Endometrial microvascular endothelial cells (primary cell): ENCODE results near the gene TRAPPC5. TPM values are rescaled to one million over a fixed set of nuclear protein-coding genes. Genes with fewer than 3 reads are reported as not detected.

Experiments used
- in situ Hi-C: cut with HindIII; loops from 2 replicates; pipeline ENCODE4 v1.10.0; 2017; ENCODE audit warnings: low sequenced_read_pairs, low pct_unique_long_range_greater_than_20kb; ENCODE audit errors: inconsistent ontology term
- total RNA-seq: library from RNA; depleted of rRNA; stranded (reverse); fragments of >200 nt; gene quantifications from one replicate; pipeline ENCODE4 v1.2.3, GENCODE V29; 2015; ENCODE audit errors: inconsistent ontology term

Gene TRAPPC5
- total RNA-seq, 1 donor from 2014 or later = 81.6 TPM

- in situ Hi-C loops = no loop called here
Observed at GRCh38 chr19:7670150-7670783, 10.4 kb upstream of the TRAPPC5 start.

- in situ Hi-C loops = no loop called here
Observed at GRCh38 chr19:7670790-7671189, 9.8 kb upstream of the TRAPPC5 start.

GRCh38 chr19:7672522-7672921 lies 8.1 kb upstream of the TRAPPC5 start:
- in situ Hi-C loops = no loop called here

GRCh38 chr19:7674010-7675005 lies 6.3 kb upstream of the TRAPPC5 start:
- in situ Hi-C loops = no loop called here

GRCh38 chr19:7676376-7676775 lies 4.3 kb upstream of the TRAPPC5 start:
- in situ Hi-C loops = no loop called here

GRCh38 chr19:7676854-7677253 lies 3.8 kb upstream of the TRAPPC5 start, which contains the start of gene MCEMP1:
Gene MCEMP1 (plus strand): TSS chr19:7677090. CDS start chr19:7677121, 31 bp downstream.
- in situ Hi-C loops = no loop called here

GRCh38 chr19:7677669-7678311 lies 2.8 kb upstream of the TRAPPC5 start:
- in situ Hi-C loops = no loop called here

- in situ Hi-C loops = no loop called here
Observed at GRCh38 chr19:7678971-7679751, 1.5 kb upstream of the TRAPPC5 start.

- in situ Hi-C loops = no loop called here
Observed at GRCh38 chr19:7679771-7680605, 645 bp upstream of the TRAPPC5 start.

- in situ Hi-C loops = no loop called here
Observed at GRCh38 chr19:7681340-7682174, 924 bp downstream of the TRAPPC5 start.

GRCh38 chr19:7682175-7682855 lies 1.7 kb downstream of the TRAPPC5 start:
- in situ Hi-C loops = no loop called here

- in situ Hi-C loops = no loop called here
Observed at GRCh38 chr19:7685546-7686445, 5.2 kb downstream of the TRAPPC5 start.

GRCh38 chr19:7687177-7687576 lies 6.5 kb downstream of the TRAPPC5 start:
- in situ Hi-C loops = no loop called here

GRCh38 chr19:7689165-7689564 lies 8.5 kb downstream of the TRAPPC5 start:
- in situ Hi-C loops = no loop called here

- in situ Hi-C loops = no loop called here
Observed at GRCh38 chr19:7690779-7691258, 10.2 kb downstream of the TRAPPC5 start.

GRCh38 chr19:7691497-7691896 lies 10.9 kb downstream of the TRAPPC5 start:
- in situ Hi-C loops = no loop called here
